ENCODE results near the gene PMM1.

DNA sequence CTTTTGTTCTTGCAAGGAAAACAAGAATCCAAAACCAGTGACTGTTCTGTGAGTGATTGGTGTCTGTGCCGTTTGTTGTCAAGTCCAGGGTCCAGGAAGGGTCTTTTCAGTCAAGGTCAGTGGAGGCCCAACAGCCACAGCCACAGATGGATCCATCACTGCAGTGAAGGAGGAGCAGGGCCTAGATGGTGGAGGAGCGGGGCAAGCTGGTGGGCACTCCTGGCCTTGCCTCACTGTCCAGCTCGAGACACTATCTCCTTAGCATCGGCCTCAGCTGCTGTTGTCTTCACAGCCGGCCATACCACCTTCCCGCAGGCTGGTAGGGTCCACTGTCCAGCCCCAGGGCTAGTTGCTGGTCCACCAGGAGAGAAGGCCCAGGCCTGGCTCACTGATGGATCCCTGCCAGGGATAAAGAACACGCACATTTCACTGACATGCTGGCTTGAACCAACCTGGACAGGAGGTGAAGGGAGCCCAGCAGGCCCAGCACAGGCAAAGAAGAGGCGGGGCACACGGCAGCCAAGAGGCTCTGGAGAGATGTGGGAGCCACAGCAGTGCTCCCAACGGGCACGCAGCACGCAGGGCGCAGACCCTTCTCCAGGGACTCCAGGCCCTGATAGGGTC is 60.6 kb downstream of the PMM1 start:
- TF ChIP-seq CTCF (IDR thresholded peaks at IDR 0.05): no peak
- no peak for TF ChIP-seq ZFX (IDR thresholded peaks at IDR 0.05; ENCODE audit: borderline replicate concordance)

Data from 22Rv1 (cell line).